ENCODE data around the gene HOXD9. TPM values are rescaled to one million over a fixed set of nuclear protein-coding genes. Genes with fewer than 3 reads are reported as not detected.

HOXD9 gene
- total RNA-seq, 2 donors from 2014 or later, result not detected

DNA sequence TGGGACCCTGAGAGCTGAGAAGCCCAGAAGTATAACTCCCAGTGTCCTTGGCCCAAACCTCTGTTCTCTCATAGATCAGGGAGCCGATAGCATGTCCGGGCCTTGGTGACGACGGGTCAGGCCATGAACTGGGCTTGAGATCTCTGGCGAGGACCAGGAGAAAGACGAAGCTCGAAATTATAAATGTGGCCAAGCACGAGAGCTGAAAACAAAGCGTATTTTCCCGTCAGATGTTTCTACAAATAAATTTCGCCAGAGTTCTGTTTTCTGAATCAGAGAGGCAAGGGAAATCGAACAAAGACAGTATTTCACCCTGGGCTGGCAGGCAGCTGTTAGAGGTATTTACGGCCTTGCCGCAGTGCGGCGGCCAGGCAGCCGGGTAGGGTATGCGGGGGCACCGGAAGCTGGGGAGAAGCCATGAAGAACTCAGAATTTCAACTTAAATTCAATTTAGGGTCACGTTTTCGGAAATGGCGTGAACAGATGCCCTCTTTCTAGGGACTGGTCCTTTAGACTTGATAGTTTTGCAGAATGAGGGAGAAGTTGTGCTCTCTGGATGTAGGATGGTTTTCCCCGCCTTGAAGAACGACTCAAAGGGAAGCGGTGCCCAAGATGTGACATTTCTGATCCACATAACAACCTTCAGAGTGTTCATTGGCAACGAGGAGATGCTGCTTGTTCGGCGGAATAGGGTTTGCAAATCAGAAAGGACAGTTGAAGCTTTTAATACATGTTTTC is 16.6 kb downstream of the HOXD9 start:
- peaks cover 78% of the 10 kb centered on the region for H3K27me3 Mint-ChIP-seq
- H3K4me3 Mint-ChIP-seq, result peak overlapping the region; percentile 10
- peaks cover 4% of the 10 kb centered on the region for H3K9me3 Mint-ChIP-seq
- no peak overlapping the region for H3K27ac Mint-ChIP-seq
- ATAC-seq (replicated peaks), result no peak
- H3K4me1 Mint-ChIP-seq, result no peaks in the 10 kb centered on the region
- H3K36me3 Mint-ChIP-seq (ENCODE audit: low read depth), result peaks cover 19% of the 10 kb centered on the region

DNA sequence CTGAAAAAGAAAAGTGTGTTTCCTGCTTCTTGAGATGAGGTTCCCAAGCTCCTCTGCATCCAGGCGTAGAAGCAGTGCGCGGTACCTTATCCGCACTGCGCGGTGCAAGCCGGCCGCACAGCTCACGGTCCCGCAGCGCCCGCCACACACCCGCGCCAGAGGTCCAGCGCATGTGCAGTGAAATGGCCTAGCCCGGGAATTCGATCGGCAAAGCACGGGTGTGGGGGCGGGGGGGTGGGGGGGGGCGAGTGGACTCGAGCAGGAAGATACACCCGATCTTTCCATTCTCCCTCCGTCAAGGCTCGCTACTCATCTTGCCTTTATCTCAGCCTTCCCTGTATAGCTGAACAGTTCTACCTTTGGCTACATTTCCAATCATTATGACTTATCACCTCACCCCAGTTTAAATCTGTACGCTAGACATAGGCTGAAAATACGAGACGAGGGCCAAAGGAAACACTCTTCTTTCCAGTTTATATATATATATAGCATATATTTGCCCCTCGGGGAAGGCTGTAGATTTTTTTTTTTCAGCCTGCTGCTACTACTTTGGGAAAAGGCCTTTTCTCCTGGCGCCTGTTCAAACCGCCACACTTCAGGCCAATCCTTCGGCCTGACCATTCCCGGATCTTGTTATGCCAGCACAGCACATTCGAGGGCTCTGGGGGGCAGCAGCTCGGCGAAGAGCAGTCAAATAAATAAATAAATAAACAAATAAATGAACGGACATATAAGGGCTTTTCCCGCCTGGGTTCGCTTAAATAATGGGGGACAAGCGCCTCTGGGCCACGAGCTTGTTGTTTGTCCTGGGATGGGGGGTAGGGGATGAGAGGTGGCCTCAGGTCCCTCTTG is 17.4 kb downstream of the HOXD9 start:
- Mint-ChIP-seq H3K27ac (no peak overlapping the region), H3K4me3 (no peak overlapping the region), H3K9me3 (peaks cover 4% of the 10 kb centered on the region), H3K4me1 (no peaks in the 10 kb centered on the region), H3K27me3 (peaks cover 76% of the 10 kb centered on the region), H3K36me3 (ENCODE audit: low read depth) (peaks cover 19% of the 10 kb centered on the region)
- no peak for ATAC-seq (replicated peaks)

GRCh38 chr2:176140513-176141317 is 18.2 kb downstream of the HOXD9 start:
- Mint-ChIP-seq H3K4me1 (no peaks in the 10 kb centered on the region), H3K27ac (no peak overlapping the region), H3K36me3 (ENCODE audit: low read depth) (peaks cover 15% of the 10 kb centered on the region), H3K27me3 (peaks cover 74% of the 10 kb centered on the region), H3K9me3 (peaks cover 4% of the 10 kb centered on the region), H3K4me3 (peak overlapping the region; percentile 8)
- ATAC-seq (replicated peaks), result peak; percentile 76

- no peak overlapping the region for H3K27ac Mint-ChIP-seq
- ATAC-seq (replicated peaks), result no peak
- H3K36me3 Mint-ChIP-seq (ENCODE audit: low read depth), result peaks cover 13% of the 10 kb centered on the region
- peaks cover 4% of the 10 kb centered on the region for H3K9me3 Mint-ChIP-seq
- no peaks in the 10 kb centered on the region for H3K4me1 Mint-ChIP-seq
- no peak overlapping the region for H3K4me3 Mint-ChIP-seq
- peaks cover 80% of the 10 kb centered on the region for H3K27me3 Mint-ChIP-seq
Observed at GRCh38 chr2:176142281-176142680, 19.8 kb downstream of the HOXD9 start.

GRCh38 chr2:176145085-176145969 is 22.8 kb downstream of the HOXD9 start:
- Mint-ChIP-seq H3K4me1 (no peaks in the 10 kb centered on the region), H3K27ac (no peak overlapping the region), H3K36me3 (ENCODE audit: low read depth) (peaks cover 3% of the 10 kb centered on the region), H3K27me3 (peaks cover 78% of the 10 kb centered on the region), H3K4me3 (no peak overlapping the region), H3K9me3 (no peaks in the 10 kb centered on the region)
- no peak for ATAC-seq (replicated peaks)

- Mint-ChIP-seq H3K36me3 (ENCODE audit: low read depth) (peaks cover 4% of the 10 kb centered on the region), H3K27me3 (peaks cover 81% of the 10 kb centered on the region), H3K4me1 (no peaks in the 10 kb centered on the region), H3K9me3 (no peaks in the 10 kb centered on the region), H3K27ac (no peak overlapping the region), H3K4me3 (no peak overlapping the region)
- ATAC-seq (replicated peaks), result no peak
Observed at GRCh38 chr2:176146101-176146500, 23.6 kb downstream of the HOXD9 start.

DNA sequence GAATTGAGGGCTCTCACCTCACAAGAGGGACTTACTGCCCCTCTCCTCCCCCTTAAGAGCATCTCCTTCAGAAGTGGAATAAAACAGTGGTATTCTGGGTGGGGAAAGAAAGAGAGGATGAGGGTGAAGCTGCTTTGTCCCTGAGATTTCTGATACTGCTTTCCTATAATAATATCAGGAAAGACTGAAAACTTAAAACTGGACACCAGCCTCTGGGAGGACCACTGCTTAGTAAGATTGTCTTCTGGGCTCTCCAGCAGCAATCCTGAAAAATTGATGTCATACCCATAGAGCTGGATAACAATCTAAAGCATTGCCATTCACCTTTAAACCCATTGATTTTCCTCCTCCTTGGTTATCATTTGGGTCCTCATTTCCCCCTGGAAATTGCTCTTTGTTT is 24.1 kb downstream of the HOXD9 start:
- Mint-ChIP-seq H3K4me3 (no peak overlapping the region), H3K4me1 (no peaks in the 10 kb centered on the region)

GRCh38 chr2:176147210-176147799 is 24.8 kb downstream of the HOXD9 start:
- no peak for ATAC-seq (replicated peaks)
- H3K4me3 Mint-ChIP-seq, result no peak overlapping the region
- H3K9me3 Mint-ChIP-seq, result no peaks in the 10 kb centered on the region
- H3K36me3 Mint-ChIP-seq (ENCODE audit: low read depth), result peaks cover 4% of the 10 kb centered on the region
- H3K27ac Mint-ChIP-seq, result no peak overlapping the region
- no peaks in the 10 kb centered on the region for H3K4me1 Mint-ChIP-seq
- peaks cover 73% of the 10 kb centered on the region for H3K27me3 Mint-ChIP-seq

More for the DNA sequence above, 24.1 kb downstream of the HOXD9 start:
- no peaks in the 10 kb centered on the region for H3K9me3 Mint-ChIP-seq
- peaks cover 4% of the 10 kb centered on the region for H3K36me3 Mint-ChIP-seq (ENCODE audit: low read depth)
- peaks cover 80% of the 10 kb centered on the region for H3K27me3 Mint-ChIP-seq
- ATAC-seq (replicated peaks), result no peak
- no peak overlapping the region for H3K27ac Mint-ChIP-seq

- H3K27me3 Mint-ChIP-seq, result peaks cover 71% of the 10 kb centered on the region
- no peak for ATAC-seq (replicated peaks)
- H3K27ac Mint-ChIP-seq, result no peak overlapping the region
- no peaks in the 10 kb centered on the region for H3K4me1 Mint-ChIP-seq
- peaks cover 4% of the 10 kb centered on the region for H3K36me3 Mint-ChIP-seq (ENCODE audit: low read depth)
- no peak overlapping the region for H3K4me3 Mint-ChIP-seq
- no peaks in the 10 kb centered on the region for H3K9me3 Mint-ChIP-seq
Observed at GRCh38 chr2:176147800-176148496, 25.4 kb downstream of the HOXD9 start.

GRCh38 chr2:176148751-176149421 is 26.4 kb downstream of the HOXD9 start:
- ATAC-seq (replicated peaks), result no peak
- H3K9me3 Mint-ChIP-seq, result no peaks in the 10 kb centered on the region
- H3K36me3 Mint-ChIP-seq (ENCODE audit: low read depth), result peaks cover 4% of the 10 kb centered on the region
- peaks cover 65% of the 10 kb centered on the region for H3K27me3 Mint-ChIP-seq
- H3K27ac Mint-ChIP-seq, result no peak overlapping the region
- no peaks in the 10 kb centered on the region for H3K4me1 Mint-ChIP-seq
- no peak overlapping the region for H3K4me3 Mint-ChIP-seq

- Mint-ChIP-seq H3K4me3 (no peak overlapping the region), H3K27me3 (peaks cover 68% of the 10 kb centered on the region), H3K36me3 (ENCODE audit: low read depth) (peaks cover 4% of the 10 kb centered on the region), H3K9me3 (no peaks in the 10 kb centered on the region), H3K4me1 (no peaks in the 10 kb centered on the region), H3K27ac (no peak overlapping the region)
- no peak for ATAC-seq (replicated peaks)
Observed at GRCh38 chr2:176149481-176149938, 27.0 kb downstream of the HOXD9 start.

DNA sequence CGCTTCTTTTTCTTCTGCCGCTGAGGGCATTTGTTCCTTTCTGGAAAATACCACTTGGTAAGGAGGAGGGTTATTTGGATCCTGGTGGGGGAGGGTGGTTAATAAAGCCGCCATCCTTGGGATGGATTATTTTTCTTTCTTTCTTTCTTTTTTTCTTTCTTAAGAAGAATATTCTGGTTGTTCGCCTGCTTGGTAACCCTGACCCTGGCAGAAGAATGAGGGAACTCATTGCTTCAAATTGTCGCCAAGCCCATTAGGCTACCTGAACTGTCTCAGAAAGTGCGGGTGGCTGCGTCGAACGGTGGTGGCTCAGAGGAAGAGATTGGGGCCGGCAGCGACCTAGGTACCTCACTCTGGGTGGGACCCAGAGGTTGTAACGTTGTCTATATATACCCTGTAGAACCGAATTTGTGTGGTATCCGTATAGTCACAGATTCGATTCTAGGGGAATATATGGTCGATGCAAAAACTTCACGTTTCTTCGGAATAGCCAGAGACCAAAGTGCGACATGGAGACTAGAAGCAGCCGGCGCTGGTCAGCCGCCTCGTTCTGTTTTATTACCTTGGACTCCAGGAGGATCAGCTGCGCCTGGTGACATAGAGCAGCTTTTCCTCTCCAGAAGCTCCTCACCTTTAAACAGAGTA is 27.5 kb downstream of the HOXD9 start:
- no peaks in the 10 kb centered on the region for H3K4me1 Mint-ChIP-seq
- ATAC-seq (replicated peaks), result no peak
- no peak overlapping the region for H3K4me3 Mint-ChIP-seq
- no peak overlapping the region for H3K27ac Mint-ChIP-seq
- peaks cover 4% of the 10 kb centered on the region for H3K36me3 Mint-ChIP-seq (ENCODE audit: low read depth)
- H3K27me3 Mint-ChIP-seq, result peaks cover 69% of the 10 kb centered on the region
- H3K9me3 Mint-ChIP-seq, result no peaks in the 10 kb centered on the region

All from activated T-helper 17 cell treated with anti-CD3 and anti-CD28 coated beads, Interleukin-2, amount 50 U/mL, for 72 hours (primary cell).